Measurements from ENCODE around the gene KCNQ2. TPM values are rescaled to one million over a fixed set of nuclear protein-coding genes. Genes with fewer than 3 reads are reported as not detected.

KCNQ2 gene
- total and polyA plus RNA-seq, 8 donors: 0.03 to 2.2 (median 0.25) TPM; not detected in 5

GRCh38 chr20:63454731-63455567, 17.5 kb downstream of the KCNQ2 start:
- Histone ChIP-seq H3K27ac (no peak overlapping the region), H3K36me3 (no peaks in the 10 kb centered on the region), H3K4me1 (peaks cover 5 to 30% (median 18%) of the 10 kb centered on the region in 4 donors), H3K27me3 (peaks cover 6 to 98% (median 57%) of the 10 kb centered on the region in 3 donors), H3K4me3 (no peak overlapping the region), H3K9me3 (no peaks in the 10 kb centered on the region)
- intact Hi-C loops (cut with DNase I; ENCODE audit: low total_unique reads): no loop called here
- no peak for TF ChIP-seq POLR2A (IDR thresholded peaks at IDR 0.05)
- TF ChIP-seq CTCF (IDR thresholded peaks at IDR 0.05): no peak
- no peak for TF ChIP-seq EP300 (IDR thresholded peaks at IDR 0.05)
- TF ChIP-seq POLR2AphosphoS5 (IDR thresholded peaks at IDR 0.05): no peak
- 39 to 51% (median 45%) methylated on average over 24 to 35 of the region's 35 CpGs for WGBS, 5 donors
- peak in 1 of 2 donors; percentile 58 for DNase-seq

- 45 to 71% (median 59%) methylated on average over 21 to 46 of the region's 46 CpGs for WGBS, 5 donors
- H3K27ac ChIP-seq: no peak overlapping the region
- no peaks in the 10 kb centered on the region for H3K36me3 ChIP-seq
- no peaks in the 10 kb centered on the region for H3K9me3 ChIP-seq
- TF ChIP-seq EP300 (IDR thresholded peaks at IDR 0.05) (no peak), CTCF (IDR thresholded peaks at IDR 0.05) (no peak), POLR2A (IDR thresholded peaks at IDR 0.05) (no peak), POLR2AphosphoS5 (IDR thresholded peaks at IDR 0.05) (no peak)
- peak in 1 of 2 donors; percentile 47 for DNase-seq
- peaks cover 6 to 100% (median 65%) of the 10 kb centered on the region in 3 donors for H3K27me3 ChIP-seq
- peaks cover 5 to 29% (median 18%) of the 10 kb centered on the region in 4 donors for H3K4me1 ChIP-seq
- H3K4me3 ChIP-seq: no peak overlapping the region
- intact Hi-C loops (cut with DNase I; ENCODE audit: low total_unique reads): no loop called here
Measured at GRCh38 chr20:63452821-63453523, 19.5 kb downstream of the KCNQ2 start.

- intact Hi-C loops (cut with DNase I; ENCODE audit: low total_unique reads): no loop called here
- no peaks in the 10 kb centered on the region for H3K36me3 ChIP-seq
- no peak overlapping the region for H3K27ac ChIP-seq
- H3K9me3 ChIP-seq: no peaks in the 10 kb centered on the region
- no peak for DNase-seq
- H3K27me3 ChIP-seq: peaks cover 6 to 100% (median 72%) of the 10 kb centered on the region in 3 donors
- 81 to 86% (median 85%) methylated on average over 17 to 20 of the region's 20 CpGs for WGBS, 5 donors
- peaks cover 4 to 23% (median 14%) of the 10 kb centered on the region in 4 donors for H3K4me1 ChIP-seq
- TF ChIP-seq EP300 (IDR thresholded peaks at IDR 0.05): no peak
- no peak for TF ChIP-seq POLR2AphosphoS5 (IDR thresholded peaks at IDR 0.05)
- TF ChIP-seq CTCF (IDR thresholded peaks at IDR 0.05): no peak
- TF ChIP-seq POLR2A (IDR thresholded peaks at IDR 0.05): no peak
- H3K4me3 ChIP-seq: no peak overlapping the region
Measured at GRCh38 chr20:63452341-63452740, 20.1 kb downstream of the KCNQ2 start.

GRCh38 chr20:63451821-63452220, 20.6 kb downstream of the KCNQ2 start:
- intact Hi-C loops (cut with DNase I; ENCODE audit: low total_unique reads): no loop called here
- no peak for DNase-seq
- H3K27ac ChIP-seq: no peak overlapping the region
- H3K4me1 ChIP-seq: peaks cover 3 to 18% (median 11%) of the 10 kb centered on the region in 4 donors
- H3K27me3 ChIP-seq: peaks cover 6 to 100% (median 76%) of the 10 kb centered on the region in 3 donors
- no peak overlapping the region for H3K4me3 ChIP-seq
- WGBS, 5 donors: 86 to 93% (median 89%) methylated on average over 7 to 17 of the region's 17 CpGs
- no peak for TF ChIP-seq EP300 (IDR thresholded peaks at IDR 0.05)
- no peak for TF ChIP-seq CTCF (IDR thresholded peaks at IDR 0.05)
- no peak for TF ChIP-seq POLR2A (IDR thresholded peaks at IDR 0.05)
- no peak for TF ChIP-seq POLR2AphosphoS5 (IDR thresholded peaks at IDR 0.05)
- no peaks in the 10 kb centered on the region for H3K9me3 ChIP-seq
- no peaks in the 10 kb centered on the region for H3K36me3 ChIP-seq

Data from stomach (tissue), 9 donors.